Panc1 (cell line): Measurements from ENCODE around the gene PCSK5. TPM values are rescaled to one million over a fixed set of nuclear protein-coding genes. Genes with fewer than 3 reads are reported as not detected.

Source experiments
- ATAC-seq: fragments of 200-7000 bp; cut with Tn5 transposase; 2 replicates; pipeline ENCODE4 v1.9.1; 2020; ENCODE audit warnings: mild to moderate bottlenecking, moderate library complexity
- BruUV-seq: library from RNA; stranded (reverse); fragments of 400-500 nt; replicated peaks from 2 replicates; lab custom pipeline; 2021; lab: Mats Ljungman, UMichigan
- CTCF ChIA-PET: fragments of 300-600 bp; sonication (Branson Sonifier 250); formaldehyde crosslinking; loops from one replicate; lab custom pipeline; 2022; ENCODE audit warnings: antibody characterized with exemption; lab: Charles Lee
- POLR2A ChIA-PET: fragments of 300-600 bp; sonication (Branson Sonifier 250); formaldehyde crosslinking; loops from one replicate; lab custom pipeline; 2022; ENCODE audit warnings: antibody characterized with exemption; lab: Charles Lee
- DNase-seq: peaks from one replicate; pipeline ENCODE4 v3.0.0-alpha.2; 2010; ENCODE audit warnings: low read depth, low spot score
- H3K27ac ChIP-seq: 2 replicates; pipeline ENCODE4 v1.5.1; 2011; ENCODE audit warnings: mild to moderate bottlenecking, low read length, inconsistent platforms
- H3K27me3 ChIP-seq: fragments of 200-500 bp; sonication (Bioruptor generic); 2 replicates; pipeline ENCODE4 v1.6.0; 2014; ENCODE audit warnings: low read length, inconsistent platforms; ENCODE audit not compliant: control insufficient read depth, insufficient read depth
- H3K36me3 ChIP-seq: fragments of 200-500 bp; sonication (Bioruptor generic); 2 replicates; pipeline ENCODE4 v1.5.1; 2014; ENCODE audit warnings: inconsistent platforms, mild to moderate bottlenecking, low read length, moderate library complexity; ENCODE audit not compliant: control insufficient read depth, insufficient read depth
- H3K4me1 ChIP-seq: 2 replicates; pipeline ENCODE4 v1.5.1; 2011; ENCODE audit warnings: inconsistent platforms, mild to moderate bottlenecking, low read length, moderate library complexity; ENCODE audit not compliant: control insufficient read depth, insufficient read depth
- H3K4me3 ChIP-seq, 2 experiments: 2 replicates each; pipeline ENCODE4 v1.5.1; 2011 to 2012; ENCODE audit warnings: low read depth in 2 of 2, low read length in 2 of 2, mild to moderate bottlenecking in 2 of 2, inconsistent platforms in 1 of 2, moderate library complexity in 1 of 2
- H3K9me3 ChIP-seq: fragments of 200-500 bp; sonication (Bioruptor generic); 2 replicates; pipeline ENCODE4 v1.5.1; 2014; ENCODE audit warnings: low read depth, mild to moderate bottlenecking, inconsistent platforms, low read length, moderate library complexity; ENCODE audit not compliant: control insufficient read depth, insufficient read depth
- CTCF ChIP-seq: fragments of 450-650 bp; IDR thresholded peaks from 2 replicates; pipeline ENCODE4 v1.5.1; 2017; ENCODE audit warnings: mild to moderate bottlenecking
- POLR2AphosphoS5 ChIP-seq: IDR thresholded peaks from 2 replicates; pipeline ENCODE4 v1.6.1; 2012; ENCODE audit warnings: mild to moderate bottlenecking, low read depth, low read length, moderate library complexity
- SIN3A ChIP-seq: IDR thresholded peaks from 2 replicates; pipeline ENCODE4 v1.6.1; 2012; ENCODE audit warnings: low read depth, mild to moderate bottlenecking, low read length, moderate library complexity, borderline replicate concordance; ENCODE audit not compliant: insufficient read depth
- TCF7L2 ChIP-seq: IDR thresholded peaks from 2 replicates; pipeline ENCODE4 v1.6.1; 2011; ENCODE audit warnings: mild to moderate bottlenecking, low read depth, low read length, inconsistent platforms
- in situ Hi-C: cut with HindIII; loops from 2 replicates; pipeline ENCODE4 v1.10.0; 2016; ENCODE audit warnings: low sequenced_read_pairs, low pct_unique_long_range_greater_than_20kb
- intact Hi-C: fragments of 100-400 bp; cut with micrococcal nuclease; formaldehyde crosslinking; loops from one replicate; pipeline ENCODE4 v1.10.0; 2022; ENCODE audit not compliant: unreplicated experiment
- total RNA-seq: library from RNA; stranded (reverse); gene quantifications from one replicate; pipeline ENCODE4 v1.2.1, GENCODE V29; 2021; ENCODE audit not compliant: unreplicated experiment
- TF ChIP-seq, protein P1 (sequence below), 2 experiments: IDR thresholded peaks; 2 replicates each; pipeline ENCODE4 v1.6.1; 2011 to 2012; ENCODE audit warnings: low read depth in 2 of 2, control low read depth in 1 of 2, low read length in 1 of 2, mild to moderate bottlenecking in 1 of 2, moderate library complexity in 1 of 2; ENCODE audit not compliant: insufficient read depth in 1 of 2

PCSK5 gene
- total RNA-seq, 1 experiment from 2014 or later, result 0.21 TPM

GRCh38 chr9:75995066-75995465, 104.6 kb downstream of the PCSK5 start:
- POLR2A ChIA-PET, result no interaction called here
- no TSS peak for BruUV-seq
- ATAC-seq, result no peak
- H3K4me1 ChIP-seq, result no peaks in the 10 kb centered on the region
- in situ Hi-C loops, result no loop called here
- TF ChIP-seq TCF7L2 (no peak), CTCF (no peak), SIN3A (no peak), POLR2AphosphoS5 (no peak)
- TF ChIP-seq, protein P1, sequence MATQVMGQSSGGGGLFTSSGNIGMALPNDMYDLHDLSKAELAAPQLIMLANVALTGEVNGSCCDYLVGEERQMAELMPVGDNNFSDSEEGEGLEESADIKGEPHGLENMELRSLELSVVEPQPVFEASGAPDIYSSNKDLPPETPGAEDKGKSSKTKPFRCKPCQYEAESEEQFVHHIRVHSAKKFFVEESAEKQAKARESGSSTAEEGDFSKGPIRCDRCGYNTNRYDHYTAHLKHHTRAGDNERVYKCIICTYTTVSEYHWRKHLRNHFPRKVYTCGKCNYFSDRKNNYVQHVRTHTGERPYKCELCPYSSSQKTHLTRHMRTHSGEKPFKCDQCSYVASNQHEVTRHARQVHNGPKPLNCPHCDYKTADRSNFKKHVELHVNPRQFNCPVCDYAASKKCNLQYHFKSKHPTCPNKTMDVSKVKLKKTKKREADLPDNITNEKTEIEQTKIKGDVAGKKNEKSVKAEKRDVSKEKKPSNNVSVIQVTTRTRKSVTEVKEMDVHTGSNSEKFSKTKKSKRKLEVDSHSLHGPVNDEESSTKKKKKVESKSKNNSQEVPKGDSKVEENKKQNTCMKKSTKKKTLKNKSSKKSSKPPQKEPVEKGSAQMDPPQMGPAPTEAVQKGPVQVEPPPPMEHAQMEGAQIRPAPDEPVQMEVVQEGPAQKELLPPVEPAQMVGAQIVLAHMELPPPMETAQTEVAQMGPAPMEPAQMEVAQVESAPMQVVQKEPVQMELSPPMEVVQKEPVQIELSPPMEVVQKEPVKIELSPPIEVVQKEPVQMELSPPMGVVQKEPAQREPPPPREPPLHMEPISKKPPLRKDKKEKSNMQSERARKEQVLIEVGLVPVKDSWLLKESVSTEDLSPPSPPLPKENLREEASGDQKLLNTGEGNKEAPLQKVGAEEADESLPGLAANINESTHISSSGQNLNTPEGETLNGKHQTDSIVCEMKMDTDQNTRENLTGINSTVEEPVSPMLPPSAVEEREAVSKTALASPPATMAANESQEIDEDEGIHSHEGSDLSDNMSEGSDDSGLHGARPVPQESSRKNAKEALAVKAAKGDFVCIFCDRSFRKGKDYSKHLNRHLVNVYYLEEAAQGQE (IDR thresholded peaks at IDR 0.05; ENCODE audit: insufficient read depth in 1 of 2, low read depth in 2 of 2, low read length in 1 of 2), result no peak
- no peak overlapping the region for H3K27ac ChIP-seq
- no peaks in the 10 kb centered on the region for H3K36me3 ChIP-seq
- DNase-seq, result no peak
- CTCF ChIA-PET, result no interaction called here
- no peak overlapping the region for H3K4me3 ChIP-seq
- no peaks in the 10 kb centered on the region for H3K9me3 ChIP-seq
- intact Hi-C loops, result no loop called here
- no peaks in the 10 kb centered on the region for H3K27me3 ChIP-seq

- DNase-seq (no peak), ATAC-seq (no peak)
- BruUV-seq, result no TSS peak
- H3K27me3 ChIP-seq, result no peaks in the 10 kb centered on the region
- no peaks in the 10 kb centered on the region for H3K4me1 ChIP-seq
- H3K27ac ChIP-seq, result no peak overlapping the region
- no peak overlapping the region for H3K4me3 ChIP-seq
- intact Hi-C loops (no loop called here), in situ Hi-C loops (no loop called here)
- H3K36me3 ChIP-seq, result no peaks in the 10 kb centered on the region
- CTCF ChIA-PET, result no interaction called here
- H3K9me3 ChIP-seq, result no peaks in the 10 kb centered on the region
- POLR2A ChIA-PET, result no interaction called here
- TF ChIP-seq CTCF (no peak), TCF7L2 (no peak), SIN3A (no peak), POLR2AphosphoS5 (no peak)
- TF ChIP-seq, protein P1 (IDR thresholded peaks at IDR 0.05; ENCODE audit: insufficient read depth in 1 of 2, low read depth in 2 of 2, low read length in 1 of 2), result no peak
These were observed 106.3 kb downstream of the PCSK5 start for GRCh38 chr9:75996726-75997125.
